B cell (primary cell): Measurements from ENCODE around the gene PEX14. TPM values are rescaled to one million over a fixed set of nuclear protein-coding genes. Genes with fewer than 3 reads are reported as not detected.

Experiments
- ATAC-seq: fragments of 200-7000 bp; cut with Tn5 transposase; one replicate; pipeline ENCODE4 v1.10.0; 2021; ENCODE audit warnings: low read depth, mild to moderate bottlenecking, moderate number of reproducible peaks, moderate library complexity
- CTCF ChIA-PET: fragments of 350-600 bp; sonication (Branson Sonifier 250); formaldehyde crosslinking; loops from one replicate; lab custom pipeline; 2021; ENCODE audit warnings: antibody characterized with exemption, inconsistent platforms; lab: Charles Lee
- POLR2A ChIA-PET: fragments of 350-600 bp; sonication (Branson Sonifier 250); formaldehyde crosslinking; loops from one replicate; lab custom pipeline; 2021; ENCODE audit warnings: antibody characterized with exemption; lab: Charles Lee
- DNase-seq: peaks from one replicate; pipeline ENCODE4 v3.0.0; 2013
- H2AFZ ChIP-seq: 2 replicates; pipeline ENCODE4 v1.6.1; 2012; ENCODE audit warnings: mild to moderate bottlenecking, low read depth, low read length; ENCODE audit not compliant: insufficient read depth, poor library complexity, severe bottlenecking
- H3K27ac ChIP-seq, 2 donors: 1 replicate in 1 of 2; 2 replicates in 1 of 2; pipeline ENCODE4 v1.5.1; 2012 to 2013; ENCODE audit warnings: low read length in 2 of 2, mild to moderate bottlenecking in 2 of 2, moderate library complexity in 1 of 2
- H3K27me3 ChIP-seq, 4 experiments: fragments of 200-600 bp in 1 of 4; sonication (generic) in 1 of 4; replicated peaks in 1 of 4; 1 replicate in 2 of 4; 2 replicates in 2 of 4; pipeline versions ENCODE4 v1.6.1 to v1.7.0; 2013 to 2016; ENCODE audit warnings: low read length in 3 of 4, mild to moderate bottlenecking in 2 of 4, mixed read lengths in 1 of 4, moderate library complexity in 1 of 4; ENCODE audit not compliant: insufficient read depth in 4 of 4, control insufficient read depth in 3 of 4; ENCODE audit errors: control extremely low read depth in 1 of 4
- H3K36me3 ChIP-seq, 2 experiments: replicated peaks in 1 of 2; 1 replicate in 1 of 2; 2 replicates in 1 of 2; pipeline versions ENCODE4 v1.6.1 to v1.7.1; 2013; ENCODE audit warnings: low read length in 1 of 2; ENCODE audit not compliant: insufficient read depth in 2 of 2, control insufficient read depth in 1 of 2; ENCODE audit errors: control extremely low read depth in 1 of 2, extremely low read depth in 1 of 2
- H3K4me1 ChIP-seq, 2 donors: fragments of 200-600 bp in 1 of 2; sonication (generic) in 1 of 2; 1 replicate in 1 of 2; 2 replicates in 1 of 2; pipeline versions ENCODE4 v1.5.1 to v1.6.1; 2013 to 2017; ENCODE audit warnings: low read length in 2 of 2; ENCODE audit not compliant: control insufficient read depth in 2 of 2, insufficient read depth in 2 of 2
- H3K4me2 ChIP-seq: replicated peaks from 2 replicates; pipeline ENCODE3; 2012; ENCODE audit warnings: mild to moderate bottlenecking, low read depth, low read length; ENCODE audit not compliant: poor library complexity, severe bottlenecking
- H3K4me3 ChIP-seq, 5 experiments: fragments of 200-600 bp in 1 of 5; sonication (generic) in 1 of 5; 1 replicate in 3 of 5; 2 replicates in 2 of 5; pipeline versions ENCODE4 v1.5.1 to v1.7.0; 2011 to 2016; ENCODE audit warnings: low read length in 4 of 5, mild to moderate bottlenecking in 4 of 5, low read depth in 2 of 5, control low read depth in 1 of 5, moderate library complexity in 1 of 5; ENCODE audit not compliant: insufficient read depth in 1 of 5; ENCODE audit errors: control extremely low read depth in 1 of 5, extremely low read depth in 1 of 5
- H3K79me2 ChIP-seq: fragments of 200-600 bp; sonication (generic); one replicate; pipeline ENCODE4 v1.6.0; 2016; ENCODE audit warnings: low read length; ENCODE audit not compliant: control insufficient read depth, insufficient read depth
- H3K9ac ChIP-seq: fragments of 200-600 bp; sonication (generic); 2 replicates; pipeline ENCODE4 v1.6.1; 2017; ENCODE audit warnings: mild to moderate bottlenecking, low read length, moderate library complexity
- H3K9me3 ChIP-seq, 3 donors: one replicate each; pipeline versions ENCODE4 v1.6.1 to v1.7.1; 2013; ENCODE audit warnings: low read length in 2 of 3; ENCODE audit not compliant: control insufficient read depth in 2 of 3, insufficient read depth in 1 of 3; ENCODE audit errors: control extremely low read depth in 1 of 3
- H4K20me1 ChIP-seq: 2 replicates; pipeline ENCODE4 v1.6.0; 2012; ENCODE audit warnings: mild to moderate bottlenecking, low read length; ENCODE audit not compliant: insufficient read depth, control insufficient read depth, poor library complexity, severe bottlenecking
- H3K27ac Mint-ChIP-seq: one replicate; pipeline ENCODE4 v1.8.0; 2021; ENCODE audit warnings: mixed read lengths
- H3K27me3 Mint-ChIP-seq: one replicate; pipeline ENCODE4 v1.8.0; 2021; ENCODE audit warnings: mixed read lengths
- H3K4me1 Mint-ChIP-seq: one replicate; pipeline ENCODE4 v1.8.0; 2021; ENCODE audit warnings: mixed read lengths
- H3K4me3 Mint-ChIP-seq: one replicate; pipeline ENCODE4 v1.8.0; 2021; ENCODE audit warnings: mixed read lengths
- H3K9me3 Mint-ChIP-seq: one replicate; pipeline ENCODE4 v1.8.0; 2022; ENCODE audit warnings: mixed read lengths; ENCODE audit not compliant: insufficient read depth
- CTCF ChIP-seq: fragments of 200-600 bp; IDR thresholded peaks from one replicate; pipeline ENCODE4 v1.8.0; 2022; ENCODE audit warnings: antibody characterized with exemption, mild to moderate bottlenecking
- EZH2 ChIP-seq: IDR thresholded peaks from 2 replicates; pipeline ENCODE4 v1.6.1; 2012; ENCODE audit warnings: borderline replicate concordance, low read depth, mild to moderate bottlenecking, moderate library complexity, low read length; ENCODE audit not compliant: insufficient read depth, poor library complexity, severe bottlenecking
- WGBS: methylation state at CpG from one replicate; pipeline ENCODE4 v1.1.5; 2013; ENCODE audit warnings: missing lambda C conversion rate; ENCODE audit not compliant: insufficient coverage; 5-methylcytosine and 5-hydroxymethylcytosine counted together
- intact Hi-C: fragments of 100-400 bp; cut with micrococcal nuclease; formaldehyde crosslinking; loops from one replicate; pipeline ENCODE4 v1.10.0; 2022
- polyA plus RNA-seq: library from polyadenylated mRNA; depleted of rRNA; stranded (reverse); fragments of >200 nt; gene quantifications from 2 replicates; pipeline ENCODE4 v1.2.3, GENCODE V29; 2012
- total RNA-seq, 2 donors: library from RNA; stranded (reverse); fragments of 120-200 nt in 1 of 2; gene quantifications; 1 replicate in 1 of 2; 2 replicates in 1 of 2; pipeline versions ENCODE4 v1.2.3 to v1.2.4, GENCODE V29; 2013 to 2022

The PEX14 gene
- total and polyA plus RNA-seq, 2 donors (not counting 1 experiment from before 2014, with no cell fraction given): 14.1 to 19.3 TPM

DNA sequence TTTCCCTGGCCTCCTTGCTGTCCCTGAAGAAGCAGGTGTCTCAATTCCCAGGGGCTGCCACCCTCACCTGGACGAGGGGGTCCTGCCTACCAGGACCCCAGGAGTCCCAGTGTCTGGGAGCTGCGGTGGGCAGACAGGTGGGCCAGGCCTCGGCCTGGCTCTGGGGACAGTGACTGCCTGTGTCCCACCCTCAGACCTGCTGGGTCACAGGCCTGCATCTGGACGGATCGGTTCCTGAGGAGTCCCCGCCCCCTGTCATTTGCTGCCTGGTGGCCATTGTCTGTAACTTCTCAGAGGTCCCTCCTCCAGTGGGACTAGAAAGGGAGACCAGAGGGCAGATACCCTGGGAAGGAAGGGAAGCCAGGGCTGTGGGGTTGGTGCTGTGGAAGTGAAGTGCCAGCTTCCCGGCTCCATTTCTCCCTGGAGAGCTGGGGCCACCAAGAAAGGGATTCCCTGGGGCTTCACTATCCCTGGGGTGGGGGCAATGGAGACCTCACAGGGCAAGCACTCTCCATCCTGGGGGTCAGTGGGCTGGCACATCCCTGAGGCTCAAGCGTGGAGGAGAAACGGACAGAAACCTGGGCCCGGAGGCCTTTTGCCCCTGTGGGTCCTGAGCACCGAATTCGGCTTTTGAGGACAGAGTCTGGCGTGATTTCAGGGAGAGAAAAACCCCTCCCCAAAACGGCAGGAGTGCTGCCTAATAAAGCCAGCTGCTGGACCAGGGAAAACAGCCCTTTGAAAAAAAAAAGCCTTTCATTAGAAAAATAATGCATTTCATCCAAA, 157.3 kb downstream of the PEX14 start:
- ChIA-PET CTCF (no interaction called here), POLR2A (no interaction called here)
- Histone ChIP-seq H3K27ac (no peak overlapping the region), H4K20me1 (no peaks in the 10 kb centered on the region), H3K4me3 (no peak overlapping the region), H3K36me3 (peaks cover 0 to 4% of the 10 kb centered on the region in 2 experiments), H3K9ac (no peak overlapping the region), H3K27me3 (no peaks in the 10 kb centered on the region), H3K9me3 (no peaks in the 10 kb centered on the region), H2AFZ (no peak overlapping the region), H3K79me2 (no peaks in the 10 kb centered on the region), H3K4me2 (no peak overlapping the region), H3K4me1 (no peaks in the 10 kb centered on the region)
- DNase-seq: no peak
- no peak for TF ChIP-seq EZH2
- TF ChIP-seq CTCF: no peak
- 96% methylated on average over 12 of the region's 14 CpGs for WGBS
- Mint-ChIP-seq H3K27me3 (no peaks in the 10 kb centered on the region), H3K4me1 (no peaks in the 10 kb centered on the region), H3K4me3 (no peak overlapping the region), H3K27ac (no peak overlapping the region), H3K9me3 (no peaks in the 10 kb centered on the region)
- no peak for ATAC-seq
- intact Hi-C loops: no loop called here

DNA sequence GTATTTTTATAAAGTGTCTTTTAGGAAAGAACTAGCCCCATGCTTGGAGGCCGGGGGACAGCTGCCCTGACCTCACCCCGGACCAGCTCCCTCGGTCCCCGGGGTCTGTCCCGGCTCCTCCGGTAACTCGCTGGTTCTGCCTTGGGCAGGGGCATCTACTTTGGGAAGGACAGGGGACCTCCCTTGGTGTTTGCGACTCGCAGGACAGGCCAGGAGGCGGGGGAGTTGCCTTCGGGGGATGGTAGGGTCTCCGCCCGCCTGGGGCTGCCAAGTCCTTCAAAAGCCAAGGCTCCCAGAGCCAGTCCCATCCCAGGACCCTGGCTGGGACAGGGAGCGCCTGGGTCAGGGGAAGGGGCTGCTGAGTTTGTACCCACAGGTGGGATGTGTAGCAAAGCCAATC, 157.9 kb downstream of the PEX14 start:
- Mint-ChIP-seq H3K4me3 (no peak overlapping the region), H3K4me1 (no peaks in the 10 kb centered on the region), H3K9me3 (no peaks in the 10 kb centered on the region), H3K27ac (no peak overlapping the region), H3K27me3 (no peaks in the 10 kb centered on the region)
- CTCF ChIA-PET: no interaction called here
- H3K79me2 ChIP-seq: no peaks in the 10 kb centered on the region
- H3K4me3 ChIP-seq: no peak overlapping the region
- no peak for TF ChIP-seq EZH2
- TF ChIP-seq CTCF: no peak
- WGBS: 98% methylated on average over 14 of the region's 14 CpGs
- no peaks in the 10 kb centered on the region for H3K4me1 ChIP-seq
- no peak overlapping the region for H2AFZ ChIP-seq
- POLR2A ChIA-PET: no interaction called here
- no peak overlapping the region for H3K9ac ChIP-seq
- DNase-seq (no peak), ATAC-seq (no peak)
- H4K20me1 ChIP-seq: no peaks in the 10 kb centered on the region
- H3K4me2 ChIP-seq: no peak overlapping the region
- H3K9me3 ChIP-seq: no peaks in the 10 kb centered on the region
- intact Hi-C loops: no loop called here
- H3K27ac ChIP-seq: no peak overlapping the region
- peaks cover 0 to 4% of the 10 kb centered on the region in 2 experiments for H3K36me3 ChIP-seq
- no peaks in the 10 kb centered on the region for H3K27me3 ChIP-seq
